HFF-Myc (cell line): ENCODE data around the gene MALAT1.

Experiments used
- DNase-seq: peaks from one replicate; pipeline ENCODE4 v3.0.0-alpha.2; 2011; ENCODE audit warnings: low read depth; ENCODE audit errors: extremely low read depth
- H3K4me3 ChIP-seq: replicated peaks from 2 replicates; pipeline ENCODE4 v1.5.1; 2011; ENCODE audit warnings: low read depth, mild to moderate bottlenecking, control low read depth, low read length
- TF ChIP-seq, protein P1 (sequence below): IDR thresholded peaks from 2 replicates; pipeline ENCODE4 v1.5.1; 2012; ENCODE audit warnings: mild to moderate bottlenecking, low read depth, low read length, control low read depth; ENCODE audit errors: missing control alignments

Gene MALAT1

DNA sequence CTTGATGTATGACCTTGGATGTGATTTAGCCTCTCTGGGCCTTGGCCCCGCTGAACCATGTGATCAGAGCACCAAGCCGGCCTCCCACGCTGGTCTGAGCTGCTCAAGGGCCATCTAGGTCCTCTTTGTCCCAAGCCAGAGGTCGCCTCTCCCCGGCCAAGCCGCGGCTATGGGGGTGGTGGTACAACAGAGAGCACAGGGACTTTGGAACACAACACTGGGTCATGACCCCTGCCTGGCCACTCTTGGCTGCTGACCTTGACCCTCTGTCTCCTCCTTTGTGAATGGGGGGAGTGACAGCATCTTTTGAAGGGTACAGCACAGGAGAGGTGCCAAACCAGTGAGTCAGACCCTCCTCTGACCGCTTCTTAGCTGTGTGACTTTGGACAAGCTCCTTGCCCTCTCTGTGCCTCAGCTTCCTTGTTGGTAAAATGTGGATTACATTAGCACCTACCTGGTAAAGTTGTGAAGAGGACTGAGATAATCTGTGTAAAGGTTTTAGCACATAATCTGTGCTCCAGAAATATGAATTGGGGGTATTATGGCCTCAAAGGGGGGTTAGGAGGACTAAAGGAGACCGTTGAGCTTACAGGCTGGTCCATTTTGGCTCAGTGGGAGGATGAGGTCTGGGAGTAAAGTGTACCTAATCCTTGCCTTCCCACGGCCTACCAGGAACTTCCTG is 30.8 kb downstream of the MALAT1 start:
- no peak overlapping the region for H3K4me3 ChIP-seq
- TF ChIP-seq, protein P1, sequence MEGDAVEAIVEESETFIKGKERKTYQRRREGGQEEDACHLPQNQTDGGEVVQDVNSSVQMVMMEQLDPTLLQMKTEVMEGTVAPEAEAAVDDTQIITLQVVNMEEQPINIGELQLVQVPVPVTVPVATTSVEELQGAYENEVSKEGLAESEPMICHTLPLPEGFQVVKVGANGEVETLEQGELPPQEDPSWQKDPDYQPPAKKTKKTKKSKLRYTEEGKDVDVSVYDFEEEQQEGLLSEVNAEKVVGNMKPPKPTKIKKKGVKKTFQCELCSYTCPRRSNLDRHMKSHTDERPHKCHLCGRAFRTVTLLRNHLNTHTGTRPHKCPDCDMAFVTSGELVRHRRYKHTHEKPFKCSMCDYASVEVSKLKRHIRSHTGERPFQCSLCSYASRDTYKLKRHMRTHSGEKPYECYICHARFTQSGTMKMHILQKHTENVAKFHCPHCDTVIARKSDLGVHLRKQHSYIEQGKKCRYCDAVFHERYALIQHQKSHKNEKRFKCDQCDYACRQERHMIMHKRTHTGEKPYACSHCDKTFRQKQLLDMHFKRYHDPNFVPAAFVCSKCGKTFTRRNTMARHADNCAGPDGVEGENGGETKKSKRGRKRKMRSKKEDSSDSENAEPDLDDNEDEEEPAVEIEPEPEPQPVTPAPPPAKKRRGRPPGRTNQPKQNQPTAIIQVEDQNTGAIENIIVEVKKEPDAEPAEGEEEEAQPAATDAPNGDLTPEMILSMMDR = no peak
- DNase-seq = no peak

DNA sequence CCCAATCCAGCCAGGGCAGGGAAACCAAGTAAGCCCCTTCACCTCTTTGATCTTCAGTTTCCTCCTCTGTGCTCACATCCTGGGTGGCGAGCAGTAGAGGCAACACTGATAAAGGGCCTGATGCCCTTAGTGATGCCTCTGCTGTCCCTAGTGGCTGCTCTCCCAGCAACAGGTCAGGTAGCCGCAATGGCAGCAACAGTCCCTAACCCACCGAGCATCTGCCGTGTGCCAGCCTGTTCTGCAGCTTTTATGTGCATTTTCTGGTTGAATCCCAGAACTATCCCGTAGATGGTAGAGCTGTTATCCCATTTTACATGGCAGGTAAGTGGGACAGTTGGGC is 31.3 kb downstream of the MALAT1 start:
- no peak for DNase-seq
- no peak overlapping the region for H3K4me3 ChIP-seq
- TF ChIP-seq, protein P1 = peak; percentile 33

DNA sequence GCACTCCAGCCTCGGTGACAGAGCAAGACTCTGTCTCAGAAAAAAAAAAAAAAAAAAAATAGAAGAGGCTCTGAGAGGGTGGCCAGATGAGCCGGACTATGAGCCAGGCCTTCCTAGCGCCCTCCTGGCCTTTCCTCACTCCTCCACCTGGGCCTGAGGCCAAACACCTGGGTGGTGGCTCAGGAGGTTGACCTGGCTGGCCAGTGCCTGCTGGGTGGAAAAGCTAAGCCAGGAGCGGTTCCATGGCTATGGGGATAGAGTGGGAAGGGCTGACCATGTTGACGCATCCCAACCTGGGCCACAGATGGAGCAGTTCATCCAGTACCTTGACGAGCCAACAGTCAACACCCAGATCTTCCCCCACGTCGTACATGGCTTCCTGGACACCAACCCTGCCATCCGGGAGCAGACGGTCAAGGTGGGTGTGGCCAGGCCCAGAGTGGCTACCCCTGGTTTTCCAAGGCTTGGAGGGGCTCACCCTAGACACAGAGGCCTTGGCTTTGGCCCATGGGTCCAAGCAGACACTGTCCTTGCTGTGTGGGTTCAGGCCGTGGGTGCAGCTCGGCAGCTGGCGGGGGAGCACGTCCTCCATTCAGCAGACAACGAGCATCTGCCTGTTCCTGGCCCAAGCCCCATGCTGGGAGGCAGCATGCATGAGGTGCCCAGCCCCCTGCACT is 33.7 kb downstream of the MALAT1 start:
- no peak overlapping the region for H3K4me3 ChIP-seq
- TF ChIP-seq, protein P1 = no peak
- DNase-seq = no peak

DNA sequence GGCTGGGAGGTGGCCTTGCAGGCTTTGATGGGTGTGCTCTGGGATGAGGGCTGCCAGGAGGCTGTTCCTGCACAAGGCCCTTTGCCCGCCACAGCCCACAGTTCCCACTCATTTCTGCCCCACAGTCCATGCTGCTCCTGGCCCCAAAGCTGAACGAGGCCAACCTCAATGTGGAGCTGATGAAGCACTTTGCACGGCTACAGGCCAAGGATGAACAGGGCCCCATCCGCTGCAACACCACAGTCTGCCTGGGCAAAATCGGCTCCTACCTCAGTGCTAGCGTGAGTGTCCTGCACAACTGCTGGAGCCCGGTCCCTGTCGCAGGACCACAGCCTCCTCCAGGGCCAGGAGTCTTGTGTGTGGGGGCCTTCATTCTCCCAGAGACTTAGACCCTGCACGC is 36.3 kb downstream of the MALAT1 start:
- no peak for DNase-seq
- H3K4me3 ChIP-seq = no peak overlapping the region
- TF ChIP-seq, protein P1 = no peak

DNA sequence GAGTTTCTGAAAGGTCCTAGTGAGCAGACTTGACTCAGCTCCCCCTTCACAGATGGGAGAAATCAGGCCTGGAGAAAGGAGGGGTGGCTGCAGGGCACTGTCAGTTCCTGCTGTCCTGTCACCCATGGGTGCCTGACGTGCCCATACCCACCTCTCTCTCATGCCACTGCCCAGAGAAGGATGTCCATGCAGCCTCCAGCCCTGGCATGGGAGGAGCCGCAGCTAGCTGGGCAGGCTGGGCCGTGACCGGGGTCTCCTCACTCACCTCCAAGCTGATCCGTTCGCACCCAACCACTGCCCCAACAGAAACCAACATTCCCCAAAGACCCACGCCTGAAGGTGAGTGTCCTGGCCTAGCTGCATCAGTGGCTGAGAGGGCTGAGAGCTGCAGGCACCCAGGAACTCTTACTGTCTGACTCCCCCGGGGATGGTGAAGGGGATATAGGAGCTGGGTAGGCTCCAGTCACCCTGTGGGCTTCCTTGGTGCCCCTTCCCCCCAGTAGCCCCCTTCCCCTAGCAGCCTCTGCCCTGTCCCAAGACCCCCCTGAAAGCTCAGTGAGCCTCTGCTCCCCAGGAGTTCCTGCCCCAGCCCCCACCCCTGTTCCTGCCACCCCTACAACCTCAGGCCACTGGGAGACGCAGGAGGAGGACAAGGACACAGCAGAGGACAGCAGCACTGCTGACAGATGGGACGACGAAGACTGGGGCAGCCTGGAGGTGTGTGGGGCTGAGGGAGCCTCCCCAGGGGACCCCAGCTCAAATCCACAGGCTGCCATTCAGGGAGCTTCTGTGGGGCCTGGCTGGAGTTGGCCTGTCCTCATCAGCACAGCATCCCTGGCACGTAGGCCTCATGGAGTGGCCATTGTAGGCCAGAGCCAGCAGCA is 37.8 kb downstream of the MALAT1 start:
- TF ChIP-seq, protein P1 = no peak
- DNase-seq = no peak
- H3K4me3 ChIP-seq = no peak overlapping the region

DNA sequence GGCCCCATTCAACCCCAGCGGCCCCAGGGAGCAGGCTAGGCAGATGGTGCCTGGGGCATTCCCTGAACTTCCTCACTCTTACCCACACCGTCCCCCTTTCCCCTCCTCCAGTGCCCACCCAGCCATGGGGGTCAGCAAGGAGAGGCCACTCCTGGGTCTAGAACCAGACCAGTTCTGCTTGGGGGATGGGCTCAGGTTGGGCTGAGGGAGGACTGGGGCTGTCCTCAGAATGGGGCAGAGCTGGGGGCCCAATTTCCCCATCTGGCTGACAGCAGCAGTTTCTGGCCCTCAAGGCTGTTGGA is 38.4 kb downstream of the MALAT1 start:
- no peak for DNase-seq

More for the DNA sequence above, 38.4 kb downstream of the MALAT1 start:
- H3K4me3 ChIP-seq = no peak overlapping the region
- TF ChIP-seq, protein P1 = no peak
